Measurements from ENCODE around the gene UNK.
"Not testable (repeated sequence)": the region's sequence is repeated elsewhere in the genome, so short reads cannot be mapped to it uniquely, and the experiment has no call there.

UNK gene

GRCh38 chr17:75757086-75757681 lies 27.4 kb upstream of the UNK start:
- no peak overlapping the region for H3K4me3 ChIP-seq (ENCODE audit: low read depth, low read length)
- no peak for DNase-seq (ENCODE audit: low read depth, low spot score)
- ChIA-PET CTCF (interaction anchor here (0.7 to 23.0 kb wide), 3 partner anchors 8 to 157 kb away, joined by 3 to 1427 read pairs (median 99); partner anchors contain the start of gene SMIM5), POLR2A (no interaction called here)
- no peak for TF ChIP-seq CTCF (IDR thresholded peaks at IDR 0.05; ENCODE audit: insufficient read depth, low read length, missing control alignments)

- no peak for DNase-seq (ENCODE audit: low read depth, low spot score)
- H3K4me3 ChIP-seq (ENCODE audit: low read depth, low read length), result no peak overlapping the region
- TF ChIP-seq CTCF (IDR thresholded peaks at IDR 0.05; ENCODE audit: insufficient read depth, low read length, missing control alignments), result peak; percentile 9
- ChIA-PET CTCF (interaction anchor here (0.7 to 23.0 kb wide), 3 partner anchors 9 to 331 kb away, joined by 3 to 1427 read pairs (median 99); partner anchors contain the start of gene SMIM5), POLR2A (no interaction called here)
These were observed 26.3 kb upstream of the UNK start for GRCh38 chr17:75758131-75758905.

GRCh38 chr17:75759457-75759856 lies 25.1 kb upstream of the UNK start:
- DNase-seq (ENCODE audit: low read depth, low spot score), result no peak
- ChIA-PET CTCF (interaction anchor here (0.8 to 23.0 kb wide), 7 partner anchors 10 to 137 kb away, joined by 3 to 1427 read pairs (median 3); partner anchors contain the start of genes SMIM5 and TRIM65), POLR2A (interaction anchor here (1.0 kb wide), 1 partner anchor 14 kb away, joined by 3 read pairs; no protein-coding TSS in a partner anchor)
- H3K4me3 ChIP-seq (ENCODE audit: low read depth, low read length), result no peak overlapping the region
- TF ChIP-seq CTCF (IDR thresholded peaks at IDR 0.05; ENCODE audit: insufficient read depth, low read length, missing control alignments), result no peak

GRCh38 chr17:75759978-75760640 lies 24.5 kb upstream of the UNK start:
- POLR2A ChIA-PET, result interaction anchor here (1.0 kb wide), 1 partner anchor 13 kb away, joined by 3 read pairs; no protein-coding TSS in a partner anchor
- CTCF ChIA-PET, result interaction anchor here (0.8 to 23.0 kb wide), 7 partner anchors 11 to 136 kb away, joined by 3 to 1427 read pairs (median 3); partner anchors contain the start of genes SMIM5 and TRIM65
- DNase-seq (ENCODE audit: low read depth, low spot score); H3K4me3 ChIP-seq (ENCODE audit: low read depth, low read length): not testable (repeated sequence)

- ChIA-PET POLR2A (interaction anchor here (0.7 to 5.2 kb wide), 4 partner anchors 9 to 17 kb away, joined by 3 to 69 read pairs (median 4); no protein-coding TSS in a partner anchor), CTCF (interaction anchor here (0.6 to 23.0 kb wide), 9 partner anchors 9 to 243 kb away, joined by 3 to 1427 read pairs (median 17); partner anchors contain the start of genes SMIM5, TRIM65 and UNK)
- no peak overlapping the region for H3K4me3 ChIP-seq (ENCODE audit: low read depth, low read length)
- no peak for TF ChIP-seq CTCF (IDR thresholded peaks at IDR 0.05; ENCODE audit: insufficient read depth, low read length, missing control alignments)
- no peak for DNase-seq (ENCODE audit: low read depth, low spot score)
These were observed 21.9 kb upstream of the UNK start for GRCh38 chr17:75762513-75763268.

- ChIA-PET CTCF (interaction anchor here (0.9 to 23.0 kb wide), 10 partner anchors 9 to 242 kb away, joined by 3 to 1427 read pairs (median 21); partner anchors contain the start of genes SMIM5, TRIM65 and UNK), POLR2A (interaction anchor here (5.2 kb wide), 1 partner anchor 12 kb away, joined by 69 read pairs; no protein-coding TSS in a partner anchor)
- no peak for TF ChIP-seq CTCF (IDR thresholded peaks at IDR 0.05; ENCODE audit: insufficient read depth, low read length, missing control alignments)
- DNase-seq (ENCODE audit: low read depth, low spot score), result no peak
- H3K4me3 ChIP-seq (ENCODE audit: low read depth, low read length), result no peak overlapping the region
These were observed 21.4 kb upstream of the UNK start for GRCh38 chr17:75763269-75763607.
